Pancreas (tissue), 10 donors: Measurements from ENCODE around the gene TEDC1. TPM values are rescaled to one million over a fixed set of nuclear protein-coding genes. Genes with fewer than 3 reads are reported as not detected.

Experiments
- ATAC-seq, 4 donors: fragments of 200-7000 bp; cut with Tn5 transposase; one replicate each; pipeline versions ENCODE4 v1.8.0 to v1.9.1; 2020; ENCODE audit warnings: mild to moderate bottlenecking in 4 of 4, moderate library complexity in 4 of 4
- DNase-seq, 6 donors: peaks; one replicate each; pipeline ENCODE4 v3.0.0-alpha.2; 2020
- FAIRE-seq: peaks from 2 replicates; lab custom pipeline; 2012; peaks lifted over from hg19 to GRCh38; lab: Jason Lieb, UNC
- H3K27ac ChIP-seq, 4 donors: fragments of 200-600 bp; sonication (generic); 1 replicate in 3 of 4; 2 replicates in 1 of 4; pipeline versions ENCODE4 v1.5.0 to v1.8.0; 2020
- H3K27me3 ChIP-seq, 4 donors: fragments of 200-600 bp; one replicate each; pipeline ENCODE4 v1.8.0; 2021
- H3K36me3 ChIP-seq, 3 donors: fragments of 200-600 bp; sonication (generic) in 1 of 3; one replicate each; pipeline versions ENCODE4 v1.5.0 to v1.8.0; 2020 to 2021
- H3K4me1 ChIP-seq, 3 donors: fragments of 200-600 bp; one replicate each; pipeline ENCODE4 v1.8.0; 2021
- H3K4me3 ChIP-seq, 4 donors: fragments of 200-600 bp; sonication (generic) in 2 of 4; one replicate each; pipeline versions ENCODE4 v1.5.0 to v1.8.0; 2020 to 2021
- H3K9me3 ChIP-seq, 4 donors: fragments of 200-600 bp; one replicate each; pipeline ENCODE4 v1.8.0; 2021
- CTCF ChIP-seq, 4 donors: fragments of 200-600 bp; sonication (generic) in 3 of 4; IDR thresholded peaks; one replicate each; pipeline versions ENCODE4 v1.5.0 to v1.8.0; 2021; ENCODE audit warnings: antibody characterized with exemption in 4 of 4
- WGBS, 2 donors: extraction: QIAGEN DNeasy Blood & Tissue Kit; methylation state at CpG; one replicate each; pipeline ENCODE4 v1.1.7; 2013; 5-methylcytosine and 5-hydroxymethylcytosine counted together
- intact Hi-C, 3 donors: fragments of 100-400 bp; cut with DNase I; formaldehyde crosslinking; loops; one replicate each; pipeline versions ENCODE4 v1.11.1 to v1.14.2; 2022
- polyA plus RNA-seq, 2 donors: library from polyadenylated mRNA; stranded (reverse); fragments of 200-250 nt; gene quantifications; one replicate each; pipeline ENCODE4 v1.2.3, GENCODE V29; 2013
- total RNA-seq, 6 donors: library from RNA; stranded (reverse); fragmentation: NEBNext Ultra II Directional in 4 of 6; extraction: Animal tissue kit (Norgen Biotek cat#: 25700) in 4 of 6; gene quantifications; one replicate each; pipeline versions ENCODE4 v1.2.1 to v1.2.4, GENCODE V29; 2021 to 2023
- donor health status: healthy with polysubstance abuse.
- donor health status: DM: no; HTN: no; CAD: no; lungs with moderate emphysema.
- donor health status: DM: no; HTN: no; CAD: no.
- donor health status: control.
- donor health status: control.
- donor health status: Bipolar disorder and iron deficiency.
- donor health status: DM: yes; HTN: yes; CAD: no.
- donor health status: DM: no; HTN: no; CAD: no.
- donor health status: DM: no; HTN: no; CAD: no.
- donor health status: DM: yes; HTN: yes; CAD: no.

Gene TEDC1
- total and polyA plus RNA-seq, 8 donors = 2.0 to 21.5 (median 4.0) TPM

GRCh38 chr14:105458010-105458409, 33.0 kb upstream of the TEDC1 start:
- ATAC-seq = no peak
- Histone ChIP-seq H3K27ac (no peak overlapping the region), H3K36me3 (peaks cover 0 to 35% (median 10%) of the 10 kb centered on the region in 3 donors), H3K4me3 (no peak overlapping the region), H3K4me1 (no peaks in the 10 kb centered on the region), H3K9me3 (no peaks in the 10 kb centered on the region), H3K27me3 (no peaks in the 10 kb centered on the region)
- intact Hi-C loops = no loop called here
- WGBS, 2 donors = 87 to 88% methylated on average over 16 to 18 of the region's 18 CpGs
- DNase-seq = peak in 1 of 6 donors; percentile 22
- TF ChIP-seq CTCF (IDR thresholded peaks at IDR 0.05) = no peak
- FAIRE-seq = no peak

GRCh38 chr14:105458571-105458970, 32.5 kb upstream of the TEDC1 start:
- WGBS, 2 donors = 89 to 92% methylated on average over 14 of the region's 14 CpGs
- Histone ChIP-seq H3K4me1 (no peaks in the 10 kb centered on the region), H3K27ac (no peak overlapping the region), H3K36me3 (peaks cover 0 to 38% (median 15%) of the 10 kb centered on the region in 3 donors), H3K27me3 (no peaks in the 10 kb centered on the region), H3K9me3 (no peaks in the 10 kb centered on the region), H3K4me3 (no peak overlapping the region)
- FAIRE-seq (no peak), ATAC-seq (no peak), DNase-seq (peak in 2 of 6 donors; percentile 18 to 64)
- intact Hi-C loops = no loop called here
- TF ChIP-seq CTCF (IDR thresholded peaks at IDR 0.05) = no peak

GRCh38 chr14:105460116-105460515, 30.9 kb upstream of the TEDC1 start:
- WGBS, 2 donors = 97 to 98% methylated on average over 14 to 17 of the region's 17 CpGs
- no peaks in the 10 kb centered on the region for H3K4me1 ChIP-seq
- FAIRE-seq (no peak), DNase-seq (no peak), ATAC-seq (no peak)
- H3K27ac ChIP-seq = no peak overlapping the region
- H3K27me3 ChIP-seq = no peaks in the 10 kb centered on the region
- H3K4me3 ChIP-seq = no peak overlapping the region
- TF ChIP-seq CTCF (IDR thresholded peaks at IDR 0.05) = no peak
- intact Hi-C loops = no loop called here
- peaks cover 0 to 39% (median 17%) of the 10 kb centered on the region in 3 donors for H3K36me3 ChIP-seq
- no peaks in the 10 kb centered on the region for H3K9me3 ChIP-seq

GRCh38 chr14:105460616-105461015, 30.4 kb upstream of the TEDC1 start:
- no peak for TF ChIP-seq CTCF (IDR thresholded peaks at IDR 0.05)
- H3K4me3 ChIP-seq = no peak overlapping the region
- H3K27me3 ChIP-seq = no peaks in the 10 kb centered on the region
- H3K27ac ChIP-seq = no peak overlapping the region
- ATAC-seq (no peak), DNase-seq (no peak), FAIRE-seq (no peak)
- 93 to 94% methylated on average over 17 of the region's 17 CpGs for WGBS, 2 donors
- intact Hi-C loops = no loop called here
- no peaks in the 10 kb centered on the region for H3K9me3 ChIP-seq
- H3K36me3 ChIP-seq = peaks cover 0 to 35% (median 18%) of the 10 kb centered on the region in 3 donors
- H3K4me1 ChIP-seq = no peaks in the 10 kb centered on the region

GRCh38 chr14:105461903-105462302, 29.1 kb upstream of the TEDC1 start:
- 97% methylated on average over 18 of the region's 18 CpGs for WGBS, 2 donors

More at GRCh38 chr14:105461903-105462302, 29.1 kb upstream of the TEDC1 start:
- ATAC-seq (no peak), FAIRE-seq (no peak), DNase-seq (no peak)
- peaks cover 0 to 29% (median 18%) of the 10 kb centered on the region in 3 donors for H3K36me3 ChIP-seq
- intact Hi-C loops = no loop called here
- no peaks in the 10 kb centered on the region for H3K4me1 ChIP-seq
- no peak overlapping the region for H3K27ac ChIP-seq
- no peak overlapping the region for H3K4me3 ChIP-seq
- H3K27me3 ChIP-seq = no peaks in the 10 kb centered on the region
- no peak for TF ChIP-seq CTCF (IDR thresholded peaks at IDR 0.05)
- no peaks in the 10 kb centered on the region for H3K9me3 ChIP-seq
